HG02852 (cell line): ENCODE data around the gene UBAP2L.
"Not testable (repeated sequence)": the region's sequence is repeated elsewhere in the genome, so short reads cannot be mapped to it uniquely, and the experiment has no call there.

Experiments
- ATAC-seq: cut with Tn5 transposase; IDR thresholded peaks from one replicate; pipeline ENCODE4 v1.9.1; 2021; ENCODE audit warnings: mild to moderate bottlenecking, moderate library complexity; ENCODE audit not compliant: unreplicated experiment

The UBAP2L gene

GRCh38 chr1:154241703-154242351, 21.1 kb downstream of the UBAP2L start:
- no peak for ATAC-seq

- ATAC-seq = no peak
These were observed 32.9 kb downstream of the UBAP2L start for GRCh38 chr1:154253671-154254070.

- ATAC-seq = no peak
These were observed 35.9 kb downstream of the UBAP2L start for GRCh38 chr1:154256686-154257085.

DNA sequence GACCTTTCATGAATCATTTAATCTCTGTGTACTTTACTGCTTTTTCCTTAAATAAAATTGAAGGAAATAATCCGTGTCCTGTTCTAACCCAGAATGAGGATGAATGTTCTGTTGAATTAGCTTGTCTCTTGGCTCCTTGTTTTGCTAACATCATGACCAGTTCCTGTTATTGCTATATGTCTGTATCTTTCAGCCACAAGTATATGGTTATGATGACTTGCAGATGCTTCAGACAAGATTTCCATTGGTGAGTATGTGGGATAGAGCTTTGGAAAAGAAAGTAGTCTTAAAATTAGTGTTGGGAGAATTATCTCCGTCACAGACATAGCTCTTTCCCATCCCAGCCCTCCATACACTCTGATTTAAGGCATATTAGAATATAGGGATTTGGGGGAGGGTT, 38.0 kb downstream of the UBAP2L start:
- no peak for ATAC-seq

GRCh38 chr1:154260127-154260526, 39.4 kb downstream of the UBAP2L start:
- ATAC-seq = no peak

DNA sequence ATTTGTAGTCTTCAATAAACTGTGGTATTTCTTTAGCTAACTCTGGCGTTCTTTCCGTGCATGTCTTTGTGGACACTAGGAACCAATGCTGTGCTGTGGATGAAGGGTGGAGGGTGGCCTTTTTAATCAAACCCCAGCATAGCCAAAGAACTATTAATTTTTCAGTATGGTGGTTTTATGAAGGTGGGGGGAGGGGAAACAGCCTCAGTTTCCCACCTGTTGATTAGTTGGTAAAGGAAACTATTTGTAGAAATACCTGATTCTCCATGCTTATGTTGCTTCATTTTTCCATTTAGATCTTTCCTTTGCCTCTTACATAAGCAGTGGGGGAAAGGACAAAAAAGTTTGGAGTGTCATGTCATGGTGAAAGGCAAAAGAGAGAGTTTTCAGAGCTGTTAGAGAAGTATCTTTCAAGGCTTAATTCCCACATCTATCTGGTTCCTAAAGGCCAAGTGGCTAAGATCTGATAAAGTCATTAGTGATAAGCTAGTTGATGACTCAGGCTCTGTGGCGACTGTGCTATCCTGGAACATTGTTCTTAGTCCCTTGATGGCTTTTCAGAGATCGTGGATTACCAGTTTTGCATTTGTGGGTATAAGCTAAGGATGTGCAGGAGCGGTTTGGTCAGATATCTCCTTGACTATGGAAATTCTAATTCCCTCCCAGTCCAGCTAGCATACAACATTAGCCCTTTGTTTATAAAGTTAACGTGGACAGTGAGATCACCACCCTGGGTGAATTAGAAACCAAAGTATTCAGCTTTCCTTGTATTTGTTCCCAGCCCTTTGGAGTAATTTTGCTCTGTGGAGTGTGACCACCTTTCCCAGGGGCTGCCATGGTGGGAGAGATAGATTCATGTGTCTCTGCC, 42.9 kb downstream of the UBAP2L start:
- ATAC-seq = no peak

DNA sequence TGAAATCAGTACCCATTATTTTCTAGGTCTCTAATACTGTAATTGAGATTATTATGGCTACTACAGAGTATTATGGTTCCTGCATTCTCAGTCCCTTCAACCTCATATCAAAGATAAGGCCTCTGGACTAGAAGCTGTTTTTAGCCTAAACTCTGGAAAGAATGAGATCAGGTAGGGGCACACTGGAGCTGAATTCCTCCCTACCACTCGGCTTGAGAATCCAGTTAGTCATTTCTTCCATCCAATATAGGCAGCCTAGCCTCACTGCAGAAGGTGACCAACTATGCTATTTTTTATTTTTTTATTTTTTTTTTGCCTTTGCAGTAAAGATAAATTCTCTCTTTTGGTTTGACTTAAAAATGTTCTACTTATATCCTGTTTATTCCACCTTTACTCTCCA, 43.7 kb downstream of the UBAP2L start:
- ATAC-seq = no peak

GRCh38 chr1:154265586-154265985, 44.8 kb downstream of the UBAP2L start:
- ATAC-seq = no peak

DNA sequence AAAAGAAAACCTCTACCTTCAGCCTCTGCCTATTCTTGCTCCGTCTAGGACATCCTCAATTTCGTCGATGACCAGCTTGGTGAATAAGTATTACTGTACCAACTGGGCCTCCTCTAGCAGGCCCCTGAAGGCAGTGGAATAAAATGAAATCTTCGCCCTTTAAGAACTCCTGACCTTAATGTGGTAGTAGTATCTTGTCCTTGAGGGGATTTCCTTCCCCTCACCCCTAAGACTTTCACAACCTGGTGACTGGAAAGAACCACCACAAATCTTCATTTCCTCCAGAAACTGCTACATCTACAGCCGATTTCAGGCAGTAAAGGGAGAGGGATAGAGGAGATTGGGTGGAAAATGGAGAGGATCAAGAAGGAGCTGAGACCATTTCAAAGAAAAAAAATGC, 50.1 kb downstream of the UBAP2L start:
- ATAC-seq = no peak

DNA sequence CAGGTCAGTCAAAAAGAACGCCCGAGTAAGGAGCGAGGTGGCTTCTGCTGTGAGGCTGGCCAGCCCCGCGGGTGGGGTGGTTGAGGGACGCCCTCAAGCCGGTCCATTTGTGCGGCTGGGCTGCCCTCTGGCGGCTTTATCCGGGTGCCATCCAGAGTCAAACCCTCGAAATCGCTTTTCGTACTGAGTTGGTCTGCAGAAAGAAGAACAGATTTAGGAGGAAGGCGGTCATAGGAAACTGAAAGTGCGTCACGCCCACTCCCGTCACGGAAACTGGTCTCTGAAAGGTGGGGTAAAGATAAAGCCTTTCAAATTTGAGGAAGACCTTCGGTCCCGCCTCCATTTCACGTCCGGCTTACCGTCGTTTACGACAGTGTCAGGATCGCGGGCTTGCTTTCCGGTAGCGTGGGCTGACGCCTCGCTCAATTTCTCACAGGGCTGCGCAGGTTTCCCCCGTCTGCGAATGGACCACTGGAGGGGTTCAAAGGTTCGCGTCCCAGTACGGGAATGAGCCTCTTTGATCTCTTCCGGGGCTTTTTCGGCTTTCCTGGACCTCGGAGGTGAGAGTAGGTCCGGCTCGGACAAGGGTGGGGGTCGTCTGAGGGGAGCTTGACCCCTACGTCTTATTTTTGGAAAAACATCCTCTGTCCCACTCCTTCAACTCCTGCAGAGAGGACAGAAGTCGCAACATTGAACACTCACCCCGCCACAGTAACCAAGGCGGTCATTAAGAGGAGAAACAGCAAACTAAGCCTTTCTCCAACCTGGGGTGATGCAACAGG, 51.7 kb downstream of the UBAP2L start, which contains the start of gene HAX1:
Gene HAX1, plus strand, starts transcription at position 413 of the 782 bp plus-strand sequence. Its CDS starts 95 bp downstream, at position 508.
- ATAC-seq = peak; percentile 87

DNA sequence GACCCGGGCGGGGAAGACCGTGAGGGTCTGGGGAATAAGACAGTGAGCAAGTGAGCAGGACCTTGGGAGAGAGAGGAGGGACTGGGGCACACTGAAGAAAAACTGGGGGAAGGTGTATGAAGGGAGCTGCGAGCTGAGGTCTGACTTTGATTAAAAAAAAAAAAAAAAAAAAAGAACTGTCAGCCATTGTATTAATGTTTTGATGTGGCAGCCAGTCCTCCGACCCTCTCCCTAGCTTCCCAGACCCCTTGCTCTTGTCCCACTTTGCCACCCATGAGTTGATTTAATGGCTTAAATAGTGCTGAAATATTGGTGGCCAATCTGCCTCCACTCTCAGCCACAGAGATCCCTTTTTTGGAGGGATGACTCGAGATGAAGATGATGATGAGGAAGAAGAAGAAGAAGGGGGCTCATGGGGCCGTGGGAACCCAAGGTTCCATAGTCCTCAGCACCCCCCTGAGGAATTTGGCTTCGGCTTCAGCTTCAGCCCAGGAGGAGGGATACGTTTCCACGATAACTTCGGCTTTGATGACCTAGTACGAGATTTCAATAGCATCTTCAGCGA, 52.3 kb downstream of the UBAP2L start:
- ATAC-seq = no peak

DNA sequence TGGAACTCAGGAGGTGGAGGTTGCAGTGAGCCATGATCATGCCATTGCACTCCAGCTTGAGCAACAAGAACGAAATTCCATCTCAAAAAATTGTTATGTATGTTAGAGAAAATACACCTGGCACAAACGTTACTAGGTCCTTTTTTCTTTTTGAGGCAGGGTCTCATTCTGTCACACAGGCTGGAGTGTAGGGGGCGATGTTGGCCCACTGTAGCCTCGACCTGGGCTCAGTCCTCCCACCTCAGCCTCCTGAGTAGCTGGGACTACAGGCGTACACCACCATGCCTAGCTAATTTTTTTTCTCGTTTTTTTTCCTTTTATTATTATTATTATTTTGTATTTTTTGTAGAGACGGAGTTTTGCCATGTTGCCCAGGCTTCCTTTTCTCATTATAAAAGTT, 56.0 kb downstream of the UBAP2L start:
- ATAC-seq = no peak

- ATAC-seq = not testable (repeated sequence)
These were observed 66.8 kb downstream of the UBAP2L start for GRCh38 chr1:154287591-154287990.

DNA sequence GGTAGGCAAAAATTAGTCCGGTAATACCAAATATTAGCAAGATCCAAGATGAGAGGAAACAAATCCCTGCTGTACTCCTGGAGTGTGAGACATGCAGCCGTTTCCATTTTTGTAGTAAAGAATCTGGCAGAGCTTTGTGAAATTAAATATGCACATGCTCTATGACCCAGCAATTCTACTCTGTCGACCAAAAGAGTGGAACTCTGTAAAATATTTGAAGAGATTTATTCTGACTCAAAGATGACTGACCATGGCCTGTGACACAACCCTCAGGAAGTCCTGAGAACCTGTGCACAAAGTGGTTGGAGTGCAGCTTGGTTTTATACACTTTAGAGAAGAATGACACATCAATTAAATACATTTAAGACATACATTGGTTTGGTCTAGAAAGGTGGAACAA, 67.9 kb downstream of the UBAP2L start:
- ATAC-seq = no peak

DNA sequence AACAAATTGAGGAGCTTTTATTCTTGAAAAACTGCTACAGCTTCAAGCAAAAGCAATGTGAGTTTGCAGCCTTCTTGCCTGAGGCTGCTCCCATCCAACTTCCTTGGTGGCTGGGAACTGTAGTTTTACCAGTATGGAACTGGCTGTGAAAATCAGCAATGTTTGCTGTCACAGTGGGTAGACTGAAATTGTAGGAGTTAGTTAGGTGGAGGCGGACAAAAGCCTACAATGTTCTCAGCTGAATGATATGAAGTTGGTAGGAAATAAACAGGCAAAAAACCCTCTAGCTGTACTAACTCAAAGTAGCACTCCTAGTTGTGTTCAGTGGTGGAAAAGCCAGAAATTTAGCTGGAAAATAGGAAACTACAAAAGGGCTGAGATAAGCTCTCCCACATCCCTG, 70.2 kb downstream of the UBAP2L start:
- no peak for ATAC-seq

DNA sequence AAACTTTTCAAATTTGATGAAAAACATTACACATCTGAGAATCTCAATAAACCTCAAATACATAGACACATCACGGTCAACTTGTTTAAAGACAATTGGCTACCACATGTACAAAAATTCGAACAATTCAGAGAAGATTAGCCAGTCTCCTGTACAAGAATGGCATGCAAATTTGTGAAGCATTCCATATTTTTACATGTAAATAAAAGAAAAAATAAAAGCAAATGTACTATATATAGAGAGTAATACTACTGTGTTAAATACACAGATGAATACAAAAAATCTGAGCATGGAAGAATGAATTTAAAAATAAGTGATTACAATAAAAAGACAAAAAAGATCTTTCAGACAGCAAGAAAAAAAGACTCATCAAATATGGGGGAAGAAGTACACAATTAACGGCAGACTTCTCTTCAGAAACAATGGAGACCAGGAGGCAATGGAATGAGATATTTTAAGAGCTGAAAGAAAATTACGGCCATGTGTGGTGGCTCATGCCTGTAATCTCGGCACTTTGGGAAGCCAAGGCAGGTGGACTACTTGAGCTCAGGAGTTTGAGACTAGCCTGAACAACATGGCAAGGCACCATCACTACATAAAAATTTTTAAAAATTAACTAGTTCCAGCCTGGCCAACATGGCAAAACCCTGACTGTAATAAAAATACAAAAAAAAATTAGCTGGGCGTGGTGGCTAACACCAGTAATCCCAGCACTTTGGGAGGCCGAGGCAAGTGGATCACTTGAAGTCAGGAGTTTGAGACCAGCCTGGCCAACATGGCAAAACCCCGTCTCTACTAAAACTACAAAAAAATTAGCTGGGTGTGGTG, 74.9 kb downstream of the UBAP2L start:
- ATAC-seq = no peak

- ATAC-seq = no peak
These were observed 80.8 kb downstream of the UBAP2L start for GRCh38 chr1:154301582-154301981.

DNA sequence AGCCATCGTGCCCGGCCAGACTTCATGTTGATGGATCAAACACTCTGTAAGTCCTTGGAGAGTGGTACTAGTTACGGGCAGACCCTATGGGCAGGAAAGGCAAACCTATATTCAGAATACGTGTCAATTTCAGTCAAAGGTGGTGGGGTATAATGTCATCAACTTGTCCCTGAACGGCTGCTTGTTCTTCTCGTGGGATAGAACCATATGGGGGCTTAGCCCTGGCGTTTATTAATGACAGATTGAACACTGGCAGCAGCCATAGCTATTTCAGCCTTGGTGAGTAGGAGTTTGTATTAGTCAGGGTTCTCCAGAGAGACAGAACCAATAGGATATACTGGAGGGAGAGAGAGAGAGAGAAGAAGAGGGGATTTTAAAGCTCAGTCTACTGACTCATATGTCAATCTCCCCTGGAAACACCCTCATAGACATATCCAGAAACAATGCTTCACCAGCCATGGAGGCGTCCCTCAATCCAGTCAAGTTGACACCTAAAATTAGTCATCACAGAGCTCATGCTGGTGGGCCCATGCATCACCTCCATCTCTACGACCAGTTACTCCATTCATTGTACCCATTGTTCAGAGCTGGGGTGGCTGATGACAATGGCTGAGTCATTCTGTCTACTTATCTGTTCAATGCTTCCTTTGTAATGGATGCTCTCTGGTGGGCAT, 84.0 kb downstream of the UBAP2L start:
- peak; percentile 51 for ATAC-seq

GRCh38 chr1:154306151-154306550, 85.4 kb downstream of the UBAP2L start:
- ATAC-seq = no peak
